ENCODE measurements around the gene SLC39A13. TPM values are rescaled to one million over a fixed set of nuclear protein-coding genes. Genes with fewer than 3 reads are reported as not detected.
A peak's percentile ranks its signal among the peaks of the same experiment; 100 is the strongest.

SLC39A13 gene
- total RNA-seq, 1 donor from 2014 or later: 76.6 TPM

GRCh38 chr11:47410370-47411264 is 2.2 kb downstream of the SLC39A13 start:
- DNase-seq (ENCODE audit: low read depth) (no peak), FAIRE-seq (no peak)
- H3K27me3 Mint-ChIP-seq (ENCODE audit: low read depth, unreplicated experiment): no peaks in the 10 kb centered on the region

DNA sequence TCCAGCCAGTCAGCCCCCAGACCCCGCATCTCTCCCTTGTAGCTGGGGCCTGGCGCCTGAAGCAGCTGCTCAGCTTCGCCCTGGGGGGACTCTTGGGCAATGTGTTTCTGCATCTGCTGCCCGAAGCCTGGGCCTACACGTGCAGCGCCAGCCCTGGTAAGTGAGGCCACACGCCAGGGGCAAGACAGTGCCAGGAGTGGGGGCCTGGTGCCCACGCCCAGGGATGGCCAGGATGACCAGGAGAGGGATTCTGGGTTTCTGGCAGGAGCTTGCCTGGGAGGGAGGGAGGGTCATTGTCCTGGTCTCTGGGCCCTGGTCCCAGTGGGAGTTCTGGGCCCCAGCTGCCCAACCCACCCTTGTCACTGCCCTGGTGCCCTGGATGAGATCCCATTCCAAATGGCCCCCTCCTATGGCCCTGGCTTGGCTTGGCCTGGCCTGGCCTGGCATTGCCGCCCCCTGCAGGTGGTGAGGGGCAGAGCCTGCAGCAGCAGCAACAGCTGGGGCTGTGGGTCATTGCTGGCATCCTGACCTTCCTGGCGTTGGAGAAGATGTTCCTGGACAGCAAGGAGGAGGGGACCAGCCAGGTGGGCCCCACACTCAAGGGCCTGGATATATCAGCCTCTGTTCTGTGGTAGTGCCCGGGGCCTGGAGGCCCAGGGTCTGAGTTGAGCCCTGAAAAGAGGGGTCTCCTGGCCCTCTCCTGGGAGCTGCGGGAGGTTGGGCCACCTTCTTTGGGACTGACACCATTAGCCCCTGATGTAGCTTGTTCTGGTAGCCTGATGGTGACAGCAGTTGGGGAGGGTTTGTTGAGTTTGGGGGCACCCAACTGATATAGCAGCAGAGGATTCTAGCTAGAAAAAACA is 3.7 kb downstream of the SLC39A13 start:
- no peak overlapping the region for H3K4me3 Mint-ChIP-seq (ENCODE audit: unreplicated experiment)
- H3K9me3 Mint-ChIP-seq (ENCODE audit: unreplicated experiment): no peaks in the 10 kb centered on the region
- H2AFZ ChIP-seq (ENCODE audit: low read depth, low read length): no peak overlapping the region
- peaks cover 67% of the 10 kb centered on the region for H3K4me1 ChIP-seq (ENCODE audit: insufficient read depth, low read length)
- H3K4me1 Mint-ChIP-seq (ENCODE audit: low read depth, unreplicated experiment): peaks cover 31% of the 10 kb centered on the region
- peaks cover 39% of the 10 kb centered on the region for H4K20me1 ChIP-seq (ENCODE audit: insufficient read depth, low read length)
- H3K36me3 Mint-ChIP-seq (ENCODE audit: low read depth, unreplicated experiment): peaks cover 10% of the 10 kb centered on the region
- no peak for TF ChIP-seq EZH2 (IDR thresholded peaks at IDR 0.05; ENCODE audit: insufficient read depth, low read length)
- TF ChIP-seq CTCF (IDR thresholded peaks at IDR 0.05; ENCODE audit: insufficient read depth, low read depth, low read length): peak; percentile 46
- H3K27me3 ChIP-seq (ENCODE audit: insufficient read depth, low read length): no peaks in the 10 kb centered on the region
- H3K4me2 ChIP-seq (ENCODE audit: low read length): no peak overlapping the region
- FAIRE-seq: no peak
- H3K27ac Mint-ChIP-seq (ENCODE audit: unreplicated experiment): no peak overlapping the region
- H3K4me3 ChIP-seq (ENCODE audit: insufficient read depth, low read depth, low read length): no peak overlapping the region
- no peak overlapping the region for H3K27ac ChIP-seq (ENCODE audit: low read depth, low read length)
- peaks cover 9% of the 10 kb centered on the region for H3K36me3 ChIP-seq (ENCODE audit: insufficient read depth, low read length)
- H3K27me3 Mint-ChIP-seq (ENCODE audit: low read depth, unreplicated experiment): no peaks in the 10 kb centered on the region
- no peak overlapping the region for H3K9ac ChIP-seq (ENCODE audit: low read length)
- no peaks in the 10 kb centered on the region for H3K9me3 ChIP-seq (ENCODE audit: insufficient read depth, low read depth, low read length)
- DNase-seq (ENCODE audit: low read depth): no peak
- peaks cover 53% of the 10 kb centered on the region for H3K79me2 ChIP-seq (ENCODE audit: insufficient read depth, low read length)

More at GRCh38 chr11:47410370-47411264, 2.2 kb downstream of the SLC39A13 start:
- H3K27me3 ChIP-seq (ENCODE audit: insufficient read depth, low read length): no peaks in the 10 kb centered on the region
- peaks cover 9% of the 10 kb centered on the region for H3K36me3 ChIP-seq (ENCODE audit: insufficient read depth, low read length)
- Mint-ChIP-seq H3K4me3 (ENCODE audit: unreplicated experiment) (peak overlapping the region; percentile 74), H3K4me1 (ENCODE audit: low read depth, unreplicated experiment) (peaks cover 27% of the 10 kb centered on the region), H3K27ac (ENCODE audit: unreplicated experiment) (no peak overlapping the region), H3K9me3 (ENCODE audit: unreplicated experiment) (no peaks in the 10 kb centered on the region), H3K36me3 (ENCODE audit: low read depth, unreplicated experiment) (peaks cover 10% of the 10 kb centered on the region)
- H3K9ac ChIP-seq (ENCODE audit: low read length): peak overlapping the region; percentile 100
- H3K4me3 ChIP-seq (ENCODE audit: insufficient read depth, low read depth, low read length): peak overlapping the region; percentile 93
- no peaks in the 10 kb centered on the region for H3K9me3 ChIP-seq (ENCODE audit: insufficient read depth, low read depth, low read length)
- H2AFZ ChIP-seq (ENCODE audit: low read depth, low read length): no peak overlapping the region
- peaks cover 52% of the 10 kb centered on the region for H3K4me1 ChIP-seq (ENCODE audit: insufficient read depth, low read length)
- TF ChIP-seq EZH2 (IDR thresholded peaks at IDR 0.05; ENCODE audit: insufficient read depth, low read length): no peak
- TF ChIP-seq CTCF (IDR thresholded peaks at IDR 0.05; ENCODE audit: insufficient read depth, low read depth, low read length): no peak
- peak overlapping the region; percentile 100 for H3K4me2 ChIP-seq (ENCODE audit: low read length)
- H3K79me2 ChIP-seq (ENCODE audit: insufficient read depth, low read length): peaks cover 53% of the 10 kb centered on the region
- no peak overlapping the region for H3K27ac ChIP-seq (ENCODE audit: low read depth, low read length)
- H4K20me1 ChIP-seq (ENCODE audit: insufficient read depth, low read length): peaks cover 38% of the 10 kb centered on the region
